Left lung (tissue), 10 donors: ENCODE measurements around the gene NME7. TPM values are rescaled to one million over a fixed set of nuclear protein-coding genes. Genes with fewer than 3 reads are reported as not detected.

ENCODE experiments used
- ATAC-seq: fragments of 200-7000 bp; cut with Tn5 transposase; one replicate; pipeline ENCODE4 v1.9.1; 2020; ENCODE audit warnings: moderate library complexity
- DNase-seq, 4 donors: peaks; one replicate each; pipeline ENCODE4 v3.0.0-alpha.2; 2013 to 2020
- H3K27ac ChIP-seq, 2 donors: fragments of 200-600 bp; sonication (generic) in 1 of 2; one replicate each; pipeline versions ENCODE4 v1.5.0 to v1.8.0; 2020 to 2021
- H3K27me3 ChIP-seq, 2 donors: fragments of 200-600 bp; sonication (generic) in 1 of 2; one replicate each; pipeline versions ENCODE4 v1.5.0 to v1.8.0; 2020 to 2021
- H3K36me3 ChIP-seq, 2 donors: fragments of 200-600 bp; sonication (generic) in 1 of 2; one replicate each; pipeline versions ENCODE4 v1.5.0 to v1.8.0; 2020 to 2021
- H3K4me1 ChIP-seq, 2 donors: fragments of 200-600 bp; one replicate each; pipeline ENCODE4 v1.8.0; 2021
- H3K4me3 ChIP-seq, 2 donors: fragments of 200-600 bp; sonication (generic) in 1 of 2; one replicate each; pipeline versions ENCODE4 v1.5.0 to v1.8.0; 2020 to 2021; ENCODE audit warnings: mild to moderate bottlenecking in 1 of 2
- H3K9me3 ChIP-seq, 2 donors: fragments of 200-600 bp; sonication (generic) in 1 of 2; one replicate each; pipeline versions ENCODE4 v1.5.0 to v1.8.0; 2020 to 2021
- CTCF ChIP-seq, 2 donors: fragments of 200-600 bp; sonication (generic) in 1 of 2; IDR thresholded peaks; one replicate each; pipeline versions ENCODE4 v1.5.0 to v1.8.0; 2021; ENCODE audit warnings: antibody characterized with exemption in 2 of 2
- intact Hi-C, 2 donors: fragments of 100-400 bp; cut with DNase I; formaldehyde crosslinking; loops; one replicate each; pipeline versions ENCODE4 v1.11.2 to v1.14.2; 2022
- polyA plus RNA-seq, 6 donors: library from polyadenylated mRNA; unstranded; fragments of 120-200 nt; gene quantifications; one replicate each; pipeline ENCODE4 v1.2.1, GENCODE V29; 2013; ENCODE audit not compliant: insufficient read length in 6 of 6
- total RNA-seq, 2 donors: library from RNA; stranded (reverse); fragmentation: NEBNext Ultra II Directional; extraction: Animal tissue kit (Norgen Biotek cat#: 25700); gene quantifications; one replicate each; pipeline ENCODE4 v1.2.1, GENCODE V29; 2021
- donor health status: DM: no; HTN: yes; CAD: no.
- donor health status: DM: no; HTN: no; CAD: no.

The NME7 gene
- total and polyA plus RNA-seq, 8 donors = 13.6 to 77.6 (median 59.3) TPM

- TF ChIP-seq CTCF (IDR thresholded peaks at IDR 0.05) = no peak
- intact Hi-C loops = no loop called here
- no peak for ATAC-seq
Observed at GRCh38 chr1:169089776-169090175, 277.8 kb downstream of the NME7 start.

GRCh38 chr1:169087876-169088275 is 279.7 kb downstream of the NME7 start:
- DNase-seq (no peak), ATAC-seq (no peak)
- no peaks in the 10 kb centered on the region for H3K9me3 ChIP-seq
- H3K36me3 ChIP-seq = no peaks in the 10 kb centered on the region
- no peaks in the 10 kb centered on the region for H3K4me1 ChIP-seq
- TF ChIP-seq CTCF (IDR thresholded peaks at IDR 0.05) = no peak
- intact Hi-C loops = no loop called here
- H3K4me3 ChIP-seq = no peak overlapping the region
- no peak overlapping the region for H3K27ac ChIP-seq
- H3K27me3 ChIP-seq = no peaks in the 10 kb centered on the region

More at GRCh38 chr1:169089776-169090175, 277.8 kb downstream of the NME7 start:
- Histone ChIP-seq H3K4me1 (no peaks in the 10 kb centered on the region), H3K36me3 (no peaks in the 10 kb centered on the region), H3K27me3 (no peaks in the 10 kb centered on the region), H3K9me3 (no peaks in the 10 kb centered on the region), H3K4me3 (no peak overlapping the region), H3K27ac (no peak overlapping the region)
- DNase-seq = no peak

DNA sequence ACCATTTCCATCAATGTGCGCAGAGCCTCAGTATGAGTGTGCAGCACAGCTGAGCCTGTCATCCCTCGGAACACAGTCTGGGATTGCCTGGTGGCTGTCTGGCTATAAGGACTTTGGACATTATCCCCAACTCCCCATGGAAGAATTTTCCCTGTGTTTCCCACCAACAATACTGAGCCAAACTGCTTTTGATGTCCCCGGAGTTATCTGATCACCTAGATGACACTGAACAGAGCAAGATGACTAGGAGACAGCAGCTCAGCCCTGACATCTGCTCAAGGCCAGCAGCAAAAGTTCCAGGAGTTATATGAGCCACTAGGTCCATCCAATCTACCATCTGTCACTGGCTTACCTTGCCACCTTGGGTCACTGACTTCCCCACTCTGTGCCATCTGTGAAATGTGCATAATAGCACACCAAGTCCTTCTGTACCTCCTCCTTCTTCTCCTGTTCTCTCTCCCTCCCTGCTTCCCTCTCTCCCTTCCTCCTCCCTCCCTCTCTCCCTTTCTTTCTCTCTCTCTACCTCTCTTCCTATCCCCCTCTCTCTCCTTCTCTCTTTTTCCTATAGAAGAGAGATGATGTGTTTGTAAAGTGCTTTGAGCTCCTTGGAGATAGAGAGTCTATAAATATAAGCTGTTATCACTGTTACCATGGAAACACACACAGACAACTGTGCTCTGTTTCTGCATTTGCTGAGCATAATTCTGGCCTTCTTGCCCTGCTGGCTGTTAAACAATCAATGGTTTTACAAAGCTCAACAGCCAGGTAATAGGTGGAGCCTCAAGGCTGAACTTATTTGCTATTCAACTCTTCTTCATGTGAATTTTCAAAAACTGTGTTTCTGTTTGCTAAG is 280.8 kb downstream of the NME7 start:
- Histone ChIP-seq H3K4me1 (no peaks in the 10 kb centered on the region), H3K36me3 (no peaks in the 10 kb centered on the region), H3K9me3 (no peaks in the 10 kb centered on the region), H3K27me3 (no peaks in the 10 kb centered on the region), H3K27ac (no peak overlapping the region), H3K4me3 (no peak overlapping the region)
- TF ChIP-seq CTCF (IDR thresholded peaks at IDR 0.05) = no peak
- intact Hi-C loops = no loop called here
- ATAC-seq (peak; percentile 82), DNase-seq (peak in 2 of 4 donors; percentile 45 to 77)

GRCh38 chr1:169085911-169086310 is 281.7 kb downstream of the NME7 start:
- no peak overlapping the region for H3K27ac ChIP-seq
- no peaks in the 10 kb centered on the region for H3K9me3 ChIP-seq
- intact Hi-C loops = no loop called here
- no peak for DNase-seq
- H3K27me3 ChIP-seq = no peaks in the 10 kb centered on the region
- H3K36me3 ChIP-seq = no peaks in the 10 kb centered on the region
- no peak for ATAC-seq
- TF ChIP-seq CTCF (IDR thresholded peaks at IDR 0.05) = no peak
- H3K4me3 ChIP-seq = no peak overlapping the region
- H3K4me1 ChIP-seq = no peaks in the 10 kb centered on the region

Other genes starting within 250 kb of the NME7 start
- gene BLZF1, start 398 bp upstream of the NME7 start, total RNA-seq = 10 to 100 TPM; 25.3 to 26.8 TPM
- gene BLZF1, start 398 bp upstream of the NME7 start, polyA plus RNA-seq = 10 to 100 TPM; 26.0 to 29.7 (median 27.3) TPM
- 1 to 10 TPM in 1 of 2 donors, under 1 TPM in 1; 0.35 to 1.5 TPM for gene CCDC181, start 59.7 kb upstream of the NME7 start, total RNA-seq
- gene CCDC181, start 59.7 kb upstream of the NME7 start, polyA plus RNA-seq = 1 to 10 TPM; 3.1 to 5.8 (median 4.3) TPM
- gene SLC19A2, start 118.1 kb upstream of the NME7 start, total RNA-seq = 10 to 100 TPM; 12.0 to 15.4 TPM
- 10 to 100 TPM; 13.2 to 16.1 (median 13.9) TPM for gene SLC19A2, start 118.1 kb upstream of the NME7 start, polyA plus RNA-seq
- 1 to 10 TPM in 1 of 2 donors, under 1 TPM in 1; 0.90 to 7.2 TPM for gene F5, start 218.7 kb upstream of the NME7 start, total RNA-seq
- gene F5, start 218.7 kb upstream of the NME7 start, polyA plus RNA-seq = under 1 TPM; 0.03 to 0.38 (median 0.20) TPM